ENCODE results near the gene MINK1. TPM values are rescaled to one million over a fixed set of nuclear protein-coding genes. Genes with fewer than 3 reads are reported as not detected.

The MINK1 gene
- total RNA-seq, 1 donor from 2014 or later: 45.6 TPM

- intact Hi-C loops (cut with DNase I): no loop called here
- Histone ChIP-seq H3K4me1 (peaks cover 20 to 40% of the 10 kb centered on the region in 2 donors), H3K9me3 (no peaks in the 10 kb centered on the region), H3K36me3 (peaks cover 32 to 49% of the 10 kb centered on the region in 2 donors), H3K27me3 (no peaks in the 10 kb centered on the region), H3K4me3 (peak overlapping the region; percentile 28 to 94), H3K27ac (peak overlapping the region; percentile 93 to 97)
- peak; percentile 67 to 94 for DNase-seq (ENCODE audit: low spot score in 2 of 2)
- no peak for TF ChIP-seq CTCF (IDR thresholded peaks at IDR 0.05)
Observed at GRCh38 chr17:4945176-4945943, 112.2 kb downstream of the MINK1 start.

- Histone ChIP-seq H3K4me3 (peak overlapping the region; percentile 28 to 94), H3K36me3 (peaks cover 32 to 49% of the 10 kb centered on the region in 2 donors), H3K9me3 (no peaks in the 10 kb centered on the region), H3K4me1 (peaks cover 18 to 45% of the 10 kb centered on the region in 2 donors), H3K27me3 (no peaks in the 10 kb centered on the region), H3K27ac (peak overlapping the region; percentile 93 to 97)
- intact Hi-C loops (cut with DNase I): no loop called here
- no peak for TF ChIP-seq CTCF (IDR thresholded peaks at IDR 0.05)
- DNase-seq (ENCODE audit: low spot score in 2 of 2): no peak
Observed at GRCh38 chr17:4945944-4946280, 112.8 kb downstream of the MINK1 start.

- no peaks in the 10 kb centered on the region for H3K27me3 ChIP-seq
- no peaks in the 10 kb centered on the region for H3K9me3 ChIP-seq
- H3K4me3 ChIP-seq: peak overlapping the region; percentile 94 to 100
- no peak for DNase-seq (ENCODE audit: low spot score in 2 of 2)
- intact Hi-C loops (cut with DNase I): no loop called here
- H3K27ac ChIP-seq: peak overlapping the region; percentile 93 to 97
- TF ChIP-seq CTCF (IDR thresholded peaks at IDR 0.05): no peak
- H3K36me3 ChIP-seq: peaks cover 32 to 49% of the 10 kb centered on the region in 2 donors
- H3K4me1 ChIP-seq: peaks cover 13 to 44% of the 10 kb centered on the region in 2 donors
Observed at GRCh38 chr17:4946312-4946976, 113.3 kb downstream of the MINK1 start.

- intact Hi-C loops (cut with DNase I): no loop called here
Observed at GRCh38 chr17:4947010-4947410, 113.9 kb downstream of the MINK1 start.

More at GRCh38 chr17:4947010-4947410, 113.9 kb downstream of the MINK1 start:
- H3K4me3 ChIP-seq: peak overlapping the region; percentile 94 to 100
- peaks cover 13 to 42% of the 10 kb centered on the region in 2 donors for H3K4me1 ChIP-seq
- peaks cover 32 to 46% of the 10 kb centered on the region in 2 donors for H3K36me3 ChIP-seq
- no peaks in the 10 kb centered on the region for H3K9me3 ChIP-seq
- peak overlapping the region; percentile 93 to 97 for H3K27ac ChIP-seq
- DNase-seq (ENCODE audit: low spot score in 2 of 2): no peak
- no peak for TF ChIP-seq CTCF (IDR thresholded peaks at IDR 0.05)
- H3K27me3 ChIP-seq: no peaks in the 10 kb centered on the region

Other genes with a start within 250 kb of the MINK1 start
- 15.6 TPM for gene SMTNL2, start 248.8 kb upstream of the MINK1 start, total RNA-seq
- not detected for gene ALOX15, start 191.7 kb upstream of the MINK1 start, total RNA-seq
- 22.8 TPM for gene PELP1, start 129.2 kb upstream of the MINK1 start, total RNA-seq
- 43.4 TPM for gene ARRB2, start 122.7 kb upstream of the MINK1 start, total RNA-seq
- 10.9 TPM for gene MED11, start 101.9 kb upstream of the MINK1 start, total RNA-seq
- gene ZMYND15, start 93.5 kb upstream of the MINK1 start, total RNA-seq: not detected
- gene CXCL16, start 93.4 kb upstream of the MINK1 start, total RNA-seq: 12.5 TPM
- gene TM4SF5, start 61.5 kb upstream of the MINK1 start, total RNA-seq: not detected
- not detected for gene VMO1, start 47.0 kb upstream of the MINK1 start, total RNA-seq
- gene GLTPD2, start 44.4 kb upstream of the MINK1 start, total RNA-seq: not detected
- gene PSMB6, start 37.2 kb upstream of the MINK1 start, total RNA-seq: 160 TPM
- gene PLD2, start 26.2 kb upstream of the MINK1 start, total RNA-seq: 64.5 TPM
- not detected for gene C17orf107, start 66.2 kb downstream of the MINK1 start, total RNA-seq
- gene CHRNE, start 69.8 kb downstream of the MINK1 start, total RNA-seq: not detected
- gene GP1BA, start 98.9 kb downstream of the MINK1 start, total RNA-seq: not detected
- 56.2 TPM for gene SLC25A11, start 106.7 kb downstream of the MINK1 start, total RNA-seq
- 164 TPM for gene RNF167, start 106.9 kb downstream of the MINK1 start, total RNA-seq
- 1,046 TPM for gene PFN1, start 115.2 kb downstream of the MINK1 start, total RNA-seq
- gene ENO3, start 117.8 kb downstream of the MINK1 start, total RNA-seq: not detected
- 4.9 TPM for gene SPAG7, start 134.5 kb downstream of the MINK1 start, total RNA-seq
- 72.1 TPM for gene CAMTA2, start 154.3 kb downstream of the MINK1 start, total RNA-seq
- not detected for gene INCA1, start 164.2 kb downstream of the MINK1 start, total RNA-seq
- gene KIF1C, start 164.6 kb downstream of the MINK1 start, total RNA-seq: 94.0 TPM
- gene SLC52A1, start 202.1 kb downstream of the MINK1 start, total RNA-seq: not detected
- gene ZFP3, start 245.1 kb downstream of the MINK1 start, total RNA-seq: 0.21 TPM